WTC11 (cell line): ENCODE results near the gene EFEMP2. TPM values are rescaled to one million over a fixed set of nuclear protein-coding genes. Genes with fewer than 3 reads are reported as not detected.

Experiments used
- ATAC-seq: fragments of 200-7000 bp; cut with Tn5 transposase; 2 replicates; pipeline ENCODE4 v1.10.0; 2021; ENCODE audit warnings: mild to moderate bottlenecking, moderate library complexity
- CTCF ChIA-PET: fragments of 300-600 bp; sonication (Branson Sonifier 250); formaldehyde crosslinking; loops from one replicate; lab custom pipeline; 2021; ENCODE audit warnings: antibody characterized with exemption; lab: Charles Lee
- POLR2A ChIA-PET: fragments of 350-600 bp; sonication (Branson Sonifier 250); formaldehyde crosslinking; loops from one replicate; lab custom pipeline; 2021; ENCODE audit warnings: antibody characterized with exemption; lab: Charles Lee
- DNase-seq: peaks from one replicate; pipeline ENCODE4 v3.0.0; 2021; ENCODE audit warnings: low spot score
- H3K27ac Mint-ChIP-seq: 2 replicates; pipeline ENCODE4 v1.8.0; 2021; ENCODE audit warnings: mixed read lengths
- H3K27me3 Mint-ChIP-seq: 2 replicates; pipeline ENCODE4 v1.8.0; 2021; ENCODE audit warnings: low read depth, mild to moderate bottlenecking, moderate library complexity, mixed read lengths
- H3K36me3 Mint-ChIP-seq: 2 replicates; pipeline ENCODE4 v1.8.0; 2021; ENCODE audit warnings: mixed read lengths
- H3K4me1 Mint-ChIP-seq: 2 replicates; pipeline ENCODE4 v1.8.0; 2022; ENCODE audit warnings: mixed read lengths
- H3K4me3 Mint-ChIP-seq: 2 replicates; pipeline ENCODE4 v1.8.0; 2021; ENCODE audit warnings: mild to moderate bottlenecking, moderate library complexity, mixed read lengths
- H3K9me3 Mint-ChIP-seq: 2 replicates; pipeline ENCODE4 v1.8.0; 2021; ENCODE audit warnings: mixed read lengths
- ELF4 ChIP-seq: sonication (generic); formaldehyde crosslinking; IDR thresholded peaks from 2 replicates; pipeline ENCODE4 v1.8.1; 2022; ENCODE audit warnings: low read depth, mild to moderate bottlenecking, moderate library complexity, missing genetic modification reagents
- ESRRA ChIP-seq: sonication (generic); formaldehyde crosslinking; IDR thresholded peaks from 2 replicates; pipeline ENCODE4 v1.8.1; 2022; ENCODE audit warnings: mild to moderate bottlenecking, missing genetic modification reagents, borderline replicate concordance
- FOXP1 ChIP-seq: sonication (generic); formaldehyde crosslinking; IDR thresholded peaks from 2 replicates; pipeline ENCODE4 v1.8.0; 2022; ENCODE audit warnings: missing genetic modification reagents, mild to moderate bottlenecking, moderate library complexity, borderline replicate concordance
- GABPB1 ChIP-seq: sonication (generic); formaldehyde crosslinking; IDR thresholded peaks from 2 replicates; pipeline ENCODE4 v1.8.1; 2023; ENCODE audit warnings: mild to moderate bottlenecking, missing genetic modification reagents
- HMGA2 ChIP-seq: fragments of 250-450 bp; sonication (Bioruptor Pico); IDR thresholded peaks from 2 replicates; pipeline ENCODE4 v1.4.0; 2021; ENCODE audit warnings: mild to moderate bottlenecking, moderate library complexity
- IRF2 ChIP-seq: sonication (generic); formaldehyde crosslinking; IDR thresholded peaks from 2 replicates; pipeline ENCODE4 v1.8.0; 2022; ENCODE audit warnings: low read depth, missing genetic modification reagents, borderline replicate concordance
- JUN ChIP-seq: sonication (generic); formaldehyde crosslinking; IDR thresholded peaks from 2 replicates; pipeline ENCODE4 v1.8.0; 2023; ENCODE audit warnings: mild to moderate bottlenecking, missing genetic modification reagents
- NFYB ChIP-seq: sonication (generic); formaldehyde crosslinking; conservative IDR thresholded peaks from 2 replicates; pipeline ENCODE4 v1.8.0; 2022; ENCODE audit warnings: low read depth, missing genetic modification reagents
- ZNF396 ChIP-seq: fragments of 250-450 bp; sonication (Bioruptor Pico); IDR thresholded peaks from 2 replicates; pipeline ENCODE4 v1.8.0; 2021; ENCODE audit warnings: mild to moderate bottlenecking, moderate library complexity, borderline replicate concordance
- total RNA-seq: library from RNA; stranded (reverse); gene quantifications from 3 replicates; pipeline ENCODE4 v1.2.3, GENCODE V29; 2021
- TF ChIP-seq, protein P1 (sequence below): sonication (generic); formaldehyde crosslinking; IDR thresholded peaks from 2 replicates; pipeline ENCODE4 v1.8.1; 2023; ENCODE audit warnings: mild to moderate bottlenecking, missing genetic modification reagents
- TF ChIP-seq, protein P2 (sequence below): sonication (generic); formaldehyde crosslinking; IDR thresholded peaks from 2 replicates; pipeline ENCODE4 v1.8.0; 2022; ENCODE audit warnings: missing genetic modification reagents
- TF ChIP-seq, protein P3 (sequence below): fragments of 250-450 bp; sonication (Bioruptor Pico); IDR thresholded peaks from 2 replicates; pipeline ENCODE4 v1.8.0; 2021; ENCODE audit warnings: mild to moderate bottlenecking
- TF ChIP-seq, protein P4 (sequence below): fragments of 200-600 bp; IDR thresholded peaks from 2 replicates; pipeline ENCODE4 v1.8.0; 2022; ENCODE audit warnings: antibody characterized with exemption
- TF ChIP-seq, protein P5 (sequence below): sonication (generic); formaldehyde crosslinking; IDR thresholded peaks from 2 replicates; pipeline ENCODE4 v1.8.1; 2023; ENCODE audit warnings: mild to moderate bottlenecking, missing genetic modification reagents, moderate library complexity
- TF ChIP-seq, protein P6 (sequence below): sonication (generic); formaldehyde crosslinking; IDR thresholded peaks from 2 replicates; pipeline ENCODE4 v1.8.1; 2022; ENCODE audit warnings: low read depth, missing genetic modification reagents, borderline replicate concordance
- TF ChIP-seq, protein P7 (sequence below): sonication (generic); formaldehyde crosslinking; IDR thresholded peaks from 2 replicates; pipeline ENCODE4 v1.8.0; 2022; ENCODE audit warnings: mild to moderate bottlenecking, missing genetic modification reagents
- TF ChIP-seq, protein P8 (sequence below): fragments of 250-450 bp; sonication (Bioruptor Pico); IDR thresholded peaks from 2 replicates; pipeline ENCODE4 v1.9.0; 2021; ENCODE audit warnings: mild to moderate bottlenecking, borderline replicate concordance

The EFEMP2 gene
- total RNA-seq, 1 experiment from 2014 or later = 14.2 TPM

DNA sequence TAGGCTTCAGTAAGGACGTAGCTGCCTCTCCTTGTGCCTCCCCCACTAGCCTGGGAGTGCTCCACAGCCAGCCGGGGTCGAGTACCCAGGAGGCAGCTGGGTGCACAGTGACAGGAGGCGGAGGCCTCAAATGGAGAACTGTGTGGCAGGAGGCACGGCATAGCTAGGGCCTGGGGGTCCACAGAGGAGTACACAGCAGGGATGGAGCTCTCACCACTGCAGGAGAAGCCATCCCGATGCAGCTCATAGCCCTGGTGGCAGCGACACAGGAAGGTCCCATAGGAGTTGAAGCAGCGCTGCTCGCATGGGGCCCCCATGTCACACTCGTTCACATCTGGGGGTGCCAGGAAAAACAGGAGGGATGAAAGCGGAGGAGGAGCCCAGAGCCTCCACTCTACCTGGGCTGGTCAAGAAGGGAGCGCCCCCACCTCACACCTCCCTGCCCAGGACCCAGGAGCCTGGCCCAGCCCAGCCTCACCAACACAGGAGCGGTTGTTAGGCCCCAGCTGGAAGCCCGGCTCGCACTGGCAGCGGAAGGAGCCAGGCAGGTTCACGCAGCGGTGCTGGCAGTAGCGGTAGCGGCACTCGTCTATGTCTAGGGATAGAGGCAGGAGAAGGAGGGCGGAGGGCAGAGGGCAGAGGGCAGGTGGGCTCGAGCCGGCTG lies 2.8 kb downstream of the EFEMP2 start:
- POLR2A ChIA-PET = interaction anchor here (0.5 to 3.1 kb wide), 3 partner anchors 11 to 206 kb away, joined by 3 to 19 read pairs (median 5); partner anchors contain the start of genes CFL1 and MUS81
- Mint-ChIP-seq H3K27me3 (peaks cover 48% of the 10 kb centered on the region), H3K4me3 (no peak overlapping the region; the same call in 1 of the 2 replicates), H3K27ac (no peak overlapping the region), H3K4me1 (peaks cover 10% of the 10 kb centered on the region), H3K9me3 (no peaks in the 10 kb centered on the region), H3K36me3 (peaks cover 5% of the 10 kb centered on the region)
- no peak for ATAC-seq
- no peak for TF ChIP-seq ESRRA (CRISPR knock-in tag)
- no peak for TF ChIP-seq JUN (CRISPR knock-in tag)
- no peak for TF ChIP-seq HMGA2 (CRISPR knock-in tag)
- TF ChIP-seq, protein P1, sequence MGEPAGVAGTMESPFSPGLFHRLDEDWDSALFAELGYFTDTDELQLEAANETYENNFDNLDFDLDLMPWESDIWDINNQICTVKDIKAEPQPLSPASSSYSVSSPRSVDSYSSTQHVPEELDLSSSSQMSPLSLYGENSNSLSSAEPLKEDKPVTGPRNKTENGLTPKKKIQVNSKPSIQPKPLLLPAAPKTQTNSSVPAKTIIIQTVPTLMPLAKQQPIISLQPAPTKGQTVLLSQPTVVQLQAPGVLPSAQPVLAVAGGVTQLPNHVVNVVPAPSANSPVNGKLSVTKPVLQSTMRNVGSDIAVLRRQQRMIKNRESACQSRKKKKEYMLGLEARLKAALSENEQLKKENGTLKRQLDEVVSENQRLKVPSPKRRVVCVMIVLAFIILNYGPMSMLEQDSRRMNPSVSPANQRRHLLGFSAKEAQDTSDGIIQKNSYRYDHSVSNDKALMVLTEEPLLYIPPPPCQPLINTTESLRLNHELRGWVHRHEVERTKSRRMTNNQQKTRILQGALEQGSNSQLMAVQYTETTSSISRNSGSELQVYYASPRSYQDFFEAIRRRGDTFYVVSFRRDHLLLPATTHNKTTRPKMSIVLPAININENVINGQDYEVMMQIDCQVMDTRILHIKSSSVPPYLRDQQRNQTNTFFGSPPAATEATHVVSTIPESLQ = no peak
- TF ChIP-seq, protein P2, sequence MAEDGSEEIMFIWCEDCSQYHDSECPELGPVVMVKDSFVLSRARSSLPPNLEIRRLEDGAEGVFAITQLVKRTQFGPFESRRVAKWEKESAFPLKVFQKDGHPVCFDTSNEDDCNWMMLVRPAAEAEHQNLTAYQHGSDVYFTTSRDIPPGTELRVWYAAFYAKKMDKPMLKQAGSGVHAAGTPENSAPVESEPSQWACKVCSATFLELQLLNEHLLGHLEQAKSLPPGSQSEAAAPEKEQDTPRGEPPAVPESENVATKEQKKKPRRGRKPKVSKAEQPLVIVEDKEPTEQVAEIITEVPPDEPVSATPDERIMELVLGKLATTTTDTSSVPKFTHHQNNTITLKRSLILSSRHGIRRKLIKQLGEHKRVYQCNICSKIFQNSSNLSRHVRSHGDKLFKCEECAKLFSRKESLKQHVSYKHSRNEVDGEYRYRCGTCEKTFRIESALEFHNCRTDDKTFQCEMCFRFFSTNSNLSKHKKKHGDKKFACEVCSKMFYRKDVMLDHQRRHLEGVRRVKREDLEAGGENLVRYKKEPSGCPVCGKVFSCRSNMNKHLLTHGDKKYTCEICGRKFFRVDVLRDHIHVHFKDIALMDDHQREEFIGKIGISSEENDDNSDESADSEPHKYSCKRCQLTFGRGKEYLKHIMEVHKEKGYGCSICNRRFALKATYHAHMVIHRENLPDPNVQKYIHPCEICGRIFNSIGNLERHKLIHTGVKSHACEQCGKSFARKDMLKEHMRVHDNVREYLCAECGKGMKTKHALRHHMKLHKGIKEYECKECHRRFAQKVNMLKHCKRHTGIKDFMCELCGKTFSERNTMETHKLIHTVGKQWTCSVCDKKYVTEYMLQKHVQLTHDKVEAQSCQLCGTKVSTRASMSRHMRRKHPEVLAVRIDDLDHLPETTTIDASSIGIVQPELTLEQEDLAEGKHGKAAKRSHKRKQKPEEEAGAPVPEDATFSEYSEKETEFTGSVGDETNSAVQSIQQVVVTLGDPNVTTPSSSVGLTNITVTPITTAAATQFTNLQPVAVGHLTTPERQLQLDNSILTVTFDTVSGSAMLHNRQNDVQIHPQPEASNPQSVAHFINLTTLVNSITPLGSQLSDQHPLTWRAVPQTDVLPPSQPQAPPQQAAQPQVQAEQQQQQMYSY (CRISPR knock-in tag) = no peak
- TF ChIP-seq ELF4 (CRISPR knock-in tag) = no peak
- TF ChIP-seq, protein P3, sequence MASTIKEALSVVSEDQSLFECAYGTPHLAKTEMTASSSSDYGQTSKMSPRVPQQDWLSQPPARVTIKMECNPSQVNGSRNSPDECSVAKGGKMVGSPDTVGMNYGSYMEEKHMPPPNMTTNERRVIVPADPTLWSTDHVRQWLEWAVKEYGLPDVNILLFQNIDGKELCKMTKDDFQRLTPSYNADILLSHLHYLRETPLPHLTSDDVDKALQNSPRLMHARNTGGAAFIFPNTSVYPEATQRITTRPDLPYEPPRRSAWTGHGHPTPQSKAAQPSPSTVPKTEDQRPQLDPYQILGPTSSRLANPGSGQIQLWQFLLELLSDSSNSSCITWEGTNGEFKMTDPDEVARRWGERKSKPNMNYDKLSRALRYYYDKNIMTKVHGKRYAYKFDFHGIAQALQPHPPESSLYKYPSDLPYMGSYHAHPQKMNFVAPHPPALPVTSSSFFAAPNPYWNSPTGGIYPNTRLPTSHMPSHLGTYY (CRISPR knock-in tag) = no peak
- TF ChIP-seq, protein P4, sequence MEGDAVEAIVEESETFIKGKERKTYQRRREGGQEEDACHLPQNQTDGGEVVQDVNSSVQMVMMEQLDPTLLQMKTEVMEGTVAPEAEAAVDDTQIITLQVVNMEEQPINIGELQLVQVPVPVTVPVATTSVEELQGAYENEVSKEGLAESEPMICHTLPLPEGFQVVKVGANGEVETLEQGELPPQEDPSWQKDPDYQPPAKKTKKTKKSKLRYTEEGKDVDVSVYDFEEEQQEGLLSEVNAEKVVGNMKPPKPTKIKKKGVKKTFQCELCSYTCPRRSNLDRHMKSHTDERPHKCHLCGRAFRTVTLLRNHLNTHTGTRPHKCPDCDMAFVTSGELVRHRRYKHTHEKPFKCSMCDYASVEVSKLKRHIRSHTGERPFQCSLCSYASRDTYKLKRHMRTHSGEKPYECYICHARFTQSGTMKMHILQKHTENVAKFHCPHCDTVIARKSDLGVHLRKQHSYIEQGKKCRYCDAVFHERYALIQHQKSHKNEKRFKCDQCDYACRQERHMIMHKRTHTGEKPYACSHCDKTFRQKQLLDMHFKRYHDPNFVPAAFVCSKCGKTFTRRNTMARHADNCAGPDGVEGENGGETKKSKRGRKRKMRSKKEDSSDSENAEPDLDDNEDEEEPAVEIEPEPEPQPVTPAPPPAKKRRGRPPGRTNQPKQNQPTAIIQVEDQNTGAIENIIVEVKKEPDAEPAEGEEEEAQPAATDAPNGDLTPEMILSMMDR = no peak
- DNase-seq = no peak
- CTCF ChIA-PET = interaction anchor here (3.8 to 16.6 kb wide), 3 partner anchors 10 to 90 kb away, joined by 11 to 539 read pairs (median 89); partner anchors contain the start of genes CCDC85B, CFL1, FIBP and MUS81

DNA sequence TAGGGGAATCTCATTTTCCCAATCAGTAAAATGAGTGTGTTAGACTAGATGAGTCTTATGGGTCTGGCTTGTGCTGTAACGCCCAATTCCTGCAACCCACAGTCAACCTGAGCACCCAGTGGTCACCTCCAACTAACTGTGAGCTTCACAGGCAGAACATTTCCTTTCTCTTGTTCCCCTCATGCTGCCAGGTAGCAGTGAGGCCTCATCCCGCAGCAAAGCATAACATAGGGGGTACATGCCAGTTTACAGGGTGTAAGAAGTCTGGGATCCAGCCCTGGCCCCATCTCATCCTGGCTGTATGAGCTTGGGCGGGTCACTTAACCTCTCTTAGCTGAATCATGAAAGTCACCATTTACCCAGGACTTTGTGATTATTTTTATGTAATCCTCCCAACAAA lies 3.7 kb downstream of the EFEMP2 start:
- Mint-ChIP-seq H3K4me1 (peaks cover 10% of the 10 kb centered on the region), H3K9me3 (no peaks in the 10 kb centered on the region), H3K4me3 (no peak overlapping the region)
- TF ChIP-seq, protein P5, sequence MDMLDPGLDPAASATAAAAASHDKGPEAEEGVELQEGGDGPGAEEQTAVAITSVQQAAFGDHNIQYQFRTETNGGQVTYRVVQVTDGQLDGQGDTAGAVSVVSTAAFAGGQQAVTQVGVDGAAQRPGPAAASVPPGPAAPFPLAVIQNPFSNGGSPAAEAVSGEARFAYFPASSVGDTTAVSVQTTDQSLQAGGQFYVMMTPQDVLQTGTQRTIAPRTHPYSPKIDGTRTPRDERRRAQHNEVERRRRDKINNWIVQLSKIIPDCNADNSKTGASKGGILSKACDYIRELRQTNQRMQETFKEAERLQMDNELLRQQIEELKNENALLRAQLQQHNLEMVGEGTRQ (CRISPR knock-in tag) = no peak
- no peak for TF ChIP-seq GABPB1 (CRISPR knock-in tag)
- TF ChIP-seq NFYB (CRISPR knock-in tag) = no peak
- TF ChIP-seq, protein P6, sequence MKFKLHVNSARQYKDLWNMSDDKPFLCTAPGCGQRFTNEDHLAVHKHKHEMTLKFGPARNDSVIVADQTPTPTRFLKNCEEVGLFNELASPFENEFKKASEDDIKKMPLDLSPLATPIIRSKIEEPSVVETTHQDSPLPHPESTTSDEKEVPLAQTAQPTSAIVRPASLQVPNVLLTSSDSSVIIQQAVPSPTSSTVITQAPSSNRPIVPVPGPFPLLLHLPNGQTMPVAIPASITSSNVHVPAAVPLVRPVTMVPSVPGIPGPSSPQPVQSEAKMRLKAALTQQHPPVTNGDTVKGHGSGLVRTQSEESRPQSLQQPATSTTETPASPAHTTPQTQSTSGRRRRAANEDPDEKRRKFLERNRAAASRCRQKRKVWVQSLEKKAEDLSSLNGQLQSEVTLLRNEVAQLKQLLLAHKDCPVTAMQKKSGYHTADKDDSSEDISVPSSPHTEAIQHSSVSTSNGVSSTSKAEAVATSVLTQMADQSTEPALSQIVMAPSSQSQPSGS (CRISPR knock-in tag) = no peak
- no peak for TF ChIP-seq ZNF396 (CRISPR knock-in tag)
- no peak for TF ChIP-seq FOXP1 (CRISPR knock-in tag)
- no peak for TF ChIP-seq IRF2
- TF ChIP-seq, protein P7, sequence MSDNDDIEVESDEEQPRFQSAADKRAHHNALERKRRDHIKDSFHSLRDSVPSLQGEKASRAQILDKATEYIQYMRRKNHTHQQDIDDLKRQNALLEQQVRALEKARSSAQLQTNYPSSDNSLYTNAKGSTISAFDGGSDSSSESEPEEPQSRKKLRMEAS (CRISPR knock-in tag) = no peak
- TF ChIP-seq, protein P8, sequence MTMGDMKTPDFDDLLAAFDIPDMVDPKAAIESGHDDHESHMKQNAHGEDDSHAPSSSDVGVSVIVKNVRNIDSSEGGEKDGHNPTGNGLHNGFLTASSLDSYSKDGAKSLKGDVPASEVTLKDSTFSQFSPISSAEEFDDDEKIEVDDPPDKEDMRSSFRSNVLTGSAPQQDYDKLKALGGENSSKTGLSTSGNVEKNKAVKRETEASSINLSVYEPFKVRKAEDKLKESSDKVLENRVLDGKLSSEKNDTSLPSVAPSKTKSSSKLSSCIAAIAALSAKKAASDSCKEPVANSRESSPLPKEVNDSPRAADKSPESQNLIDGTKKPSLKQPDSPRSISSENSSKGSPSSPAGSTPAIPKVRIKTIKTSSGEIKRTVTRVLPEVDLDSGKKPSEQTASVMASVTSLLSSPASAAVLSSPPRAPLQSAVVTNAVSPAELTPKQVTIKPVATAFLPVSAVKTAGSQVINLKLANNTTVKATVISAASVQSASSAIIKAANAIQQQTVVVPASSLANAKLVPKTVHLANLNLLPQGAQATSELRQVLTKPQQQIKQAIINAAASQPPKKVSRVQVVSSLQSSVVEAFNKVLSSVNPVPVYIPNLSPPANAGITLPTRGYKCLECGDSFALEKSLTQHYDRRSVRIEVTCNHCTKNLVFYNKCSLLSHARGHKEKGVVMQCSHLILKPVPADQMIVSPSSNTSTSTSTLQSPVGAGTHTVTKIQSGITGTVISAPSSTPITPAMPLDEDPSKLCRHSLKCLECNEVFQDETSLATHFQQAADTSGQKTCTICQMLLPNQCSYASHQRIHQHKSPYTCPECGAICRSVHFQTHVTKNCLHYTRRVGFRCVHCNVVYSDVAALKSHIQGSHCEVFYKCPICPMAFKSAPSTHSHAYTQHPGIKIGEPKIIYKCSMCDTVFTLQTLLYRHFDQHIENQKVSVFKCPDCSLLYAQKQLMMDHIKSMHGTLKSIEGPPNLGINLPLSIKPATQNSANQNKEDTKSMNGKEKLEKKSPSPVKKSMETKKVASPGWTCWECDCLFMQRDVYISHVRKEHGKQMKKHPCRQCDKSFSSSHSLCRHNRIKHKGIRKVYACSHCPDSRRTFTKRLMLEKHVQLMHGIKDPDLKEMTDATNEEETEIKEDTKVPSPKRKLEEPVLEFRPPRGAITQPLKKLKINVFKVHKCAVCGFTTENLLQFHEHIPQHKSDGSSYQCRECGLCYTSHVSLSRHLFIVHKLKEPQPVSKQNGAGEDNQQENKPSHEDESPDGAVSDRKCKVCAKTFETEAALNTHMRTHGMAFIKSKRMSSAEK (CRISPR knock-in tag) = no peak

More for the DNA sequence above, 3.7 kb downstream of the EFEMP2 start:
- ChIA-PET POLR2A (interaction anchor here (0.5 to 3.1 kb wide), 3 partner anchors 10 to 205 kb away, joined by 3 to 19 read pairs (median 5); partner anchors contain the start of genes CFL1 and MUS81), CTCF (interaction anchor here (3.8 to 16.6 kb wide), 3 partner anchors 9 to 89 kb away, joined by 11 to 539 read pairs (median 89); partner anchors contain the start of genes CCDC85B, CFL1, FIBP and MUS81)
- Mint-ChIP-seq H3K27me3 (peaks cover 48% of the 10 kb centered on the region), H3K36me3 (peaks cover 8% of the 10 kb centered on the region), H3K27ac (no peak overlapping the region)
- no peak for DNase-seq
- no peak for ATAC-seq
